Activated CD4-positive, CD25-positive, alpha-beta regulatory T cell (primary cell): ENCODE results near the gene ZRANB1.

Source experiments
- DNase-seq, 4 experiments: peaks; one replicate each; lab custom pipeline; 2025; lab: John Stamatoyannopoulos, UW

Gene ZRANB1

DNA sequence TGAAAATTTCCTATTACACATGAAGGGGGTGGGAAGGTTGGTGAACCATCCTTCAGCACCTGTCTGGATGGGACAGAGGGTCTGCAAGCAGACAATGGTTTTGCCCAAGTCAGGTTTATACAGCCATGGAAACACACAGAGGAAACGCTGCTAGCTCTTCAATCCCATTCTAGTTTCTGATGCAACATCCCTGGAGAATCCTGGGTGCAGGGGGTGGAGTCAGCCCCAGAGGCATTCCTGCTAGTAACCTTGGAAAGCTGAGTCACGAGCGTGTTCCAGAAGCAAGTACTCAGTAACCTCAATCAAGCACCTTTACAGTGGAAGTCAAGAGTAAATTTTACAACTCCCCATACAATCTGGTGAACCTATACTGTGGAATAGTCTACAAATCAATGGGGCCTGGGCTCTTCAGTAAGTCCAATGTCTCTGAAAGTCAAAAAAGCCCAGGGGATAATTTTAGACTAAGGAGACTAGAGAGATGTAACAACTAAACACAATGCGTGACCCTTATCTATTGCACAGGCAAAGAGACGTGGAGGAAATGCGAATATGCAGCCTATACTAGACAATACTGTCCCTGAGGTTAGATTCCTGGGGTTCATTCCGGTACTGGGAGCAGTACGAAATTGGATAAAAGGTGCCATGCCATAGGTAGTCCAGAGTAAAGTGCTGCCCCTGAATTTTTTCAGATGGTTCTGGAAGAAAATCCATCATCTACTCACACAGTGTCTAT is 95.4 kb downstream of the ZRANB1 start:
- DNase-seq: no peak
